ENCODE results near the gene SEC14L1. TPM values are rescaled to one million over a fixed set of nuclear protein-coding genes. Genes with fewer than 3 reads are reported as not detected.

Gene SEC14L1
- total and polyA plus RNA-seq, 2 of the 8 experiments (the other 6 are each of a cell fraction or from before 2014, with no cell fraction given), result 27.2 to 74.4 TPM

GRCh38 chr17:77229786-77230435, 89.1 kb downstream of the SEC14L1 start:
- Histone ChIP-seq H3K27me3 (replicated peaks in 1 of 4; ENCODE audit: control insufficient read depth in 3 of 4, extremely low read depth in 1 of 4, insufficient read depth in 3 of 4, low read length in 3 of 4) (no peaks in the 10 kb centered on the region), H2BK120ac (replicated peaks; ENCODE audit: low read depth, low read length) (no peak overlapping the region), H3K9ac (replicated peaks in 1 of 4; ENCODE audit: extremely low read depth in 1 of 4, low read depth in 3 of 4, low read length in 3 of 4) (no peak overlapping the region), H2AFZ (ENCODE audit: low read length) (no peak overlapping the region), H3K79me2 (ENCODE audit: control insufficient read depth in 1 of 2, insufficient read depth in 2 of 2, low read length in 2 of 2) (no peaks in the 10 kb centered on the region), H3K23me2 (ENCODE audit: low read depth, low read length) (no peaks in the 10 kb centered on the region; the same call in 1 of the 2 replicates), H3K18ac (ENCODE audit: extremely low read depth, low read length) (no peak overlapping the region), H3K4me3 (ENCODE audit: extremely low read depth in 1 of 4, insufficient read depth in 2 of 4, low read depth in 3 of 4, low read length in 4 of 4) (no peak overlapping the region), H2AK5ac (ENCODE audit: low read depth, low read length) (no peak overlapping the region), H3K36me3 (ENCODE audit: control insufficient read depth in 2 of 4, insufficient read depth in 4 of 4, low read length in 3 of 4) (no peaks in the 10 kb centered on the region), H3K56ac (replicated peaks; ENCODE audit: insufficient read length, low read depth, low read length) (no peak overlapping the region), H4K20me1 (replicated peaks in 1 of 2; ENCODE audit: control insufficient read depth in 1 of 2, insufficient read depth in 2 of 2, low read length in 2 of 2) (no peaks in the 10 kb centered on the region), H3K23ac (ENCODE audit: insufficient read length) (no peak overlapping the region), H3K4me1 (replicated peaks in 1 of 4; ENCODE audit: control insufficient read depth in 3 of 4, insufficient read depth in 4 of 4, low read length in 3 of 4) (no peaks in the 10 kb centered on the region), H3K14ac (ENCODE audit: insufficient read length) (no peak overlapping the region), H3K9me3 (ENCODE audit: insufficient read depth in 2 of 2, low read depth in 1 of 2, low read length in 1 of 2) (no peaks in the 10 kb centered on the region), H3K79me1 (ENCODE audit: low read depth, low read length) (no peaks in the 10 kb centered on the region), H2BK12ac (ENCODE audit: low read depth, low read length) (no peak overlapping the region), H3K4me2 (ENCODE audit: insufficient read depth in 1 of 2, low read depth in 2 of 2, low read length in 2 of 2) (no peak overlapping the region), H2BK20ac (ENCODE audit: low read length) (no peak overlapping the region), H2BK15ac (ENCODE audit: low read length) (no peak overlapping the region), H4K91ac (replicated peaks; ENCODE audit: insufficient read length, low read length) (no peak overlapping the region), H2BK5ac (ENCODE audit: low read depth, low read length) (no peak overlapping the region), H4K8ac (ENCODE audit: extremely low read depth, insufficient read depth, low read length) (no peak overlapping the region), H3K27ac (ENCODE audit: low read depth, low read length) (no peak overlapping the region), H4K5ac (ENCODE audit: insufficient read length, low read depth, low read length) (no peak overlapping the region), H3K4ac (replicated peaks; ENCODE audit: insufficient read length, low read depth, low read length) (no peak overlapping the region)
- DNase-seq (ENCODE audit: low read depth in 1 of 2, low spot score in 2 of 2) (no peak), FAIRE-seq (no peak)
- CTCF ChIA-PET (ENCODE audit: partially characterized antibody), result interaction anchor here (1.1 to 1.5 kb wide), 2 partner anchors 9 to 37 kb away, joined by 3 to 4 read pairs; no protein-coding TSS in a partner anchor
- POLR2A ChIA-PET (ENCODE audit: partially characterized antibody), result no interaction called here
- TF ChIP-seq ZNF274 (IDR thresholded peaks at IDR 0.05; ENCODE audit: borderline replicate concordance, extremely low read depth, low read length) (no peak), SP4 (IDR thresholded peaks at IDR 0.05; ENCODE audit: low read length) (no peak), RFX5 (IDR thresholded peaks at IDR 0.05; ENCODE audit: borderline replicate concordance, low read depth, low read length) (no peak), SRF (IDR thresholded peaks at IDR 0.05; ENCODE audit: low read depth, low read length) (no peak)
- WGBS, 2 experiments (ENCODE audit: extremely low coverage in 1 of 2, insufficient coverage in 1 of 2, insufficient read length in 1 of 2, insufficient replicate concordance in 2 of 2, low coverage in 1 of 2, low lambda C conversion rate in 2 of 2, missing lambda C conversion rate in 1 of 2), result 92% methylated on average over 23 of the region's 25 CpGs; no CpG with 5 or more reads in 1 of the 2 experiments
